Immature natural killer cell (primary cell): Measurements from ENCODE around the gene USE1. TPM values are rescaled to one million over a fixed set of nuclear protein-coding genes. Genes with fewer than 3 reads are reported as not detected.

ENCODE experiments used
- DNase-seq, 3 donors: peaks; one replicate each; pipeline ENCODE4 v3.0.0; 2022; ENCODE audit warnings: mixed read lengths in 1 of 3
- H3K27ac Mint-ChIP-seq, 6 donors: one replicate each; pipeline ENCODE4 v1.8.0; 2020; ENCODE audit warnings: mixed read lengths in 6 of 6, mild to moderate bottlenecking in 5 of 6, inconsistent platforms in 4 of 6, moderate library complexity in 3 of 6
- H3K27me3 Mint-ChIP-seq, 3 donors: one replicate each; pipeline ENCODE4 v1.8.0; 2020 to 2021; ENCODE audit warnings: low read depth in 3 of 3, mild to moderate bottlenecking in 3 of 3, mixed read lengths in 3 of 3, moderate library complexity in 3 of 3, inconsistent platforms in 1 of 3
- H3K36me3 Mint-ChIP-seq, 3 donors: one replicate each; pipeline ENCODE4 v1.8.0; 2020; ENCODE audit warnings: mixed read lengths in 3 of 3, inconsistent platforms in 2 of 3, mild to moderate bottlenecking in 2 of 3
- H3K4me1 Mint-ChIP-seq, 2 donors: one replicate each; pipeline ENCODE4 v1.8.0; 2020; ENCODE audit warnings: inconsistent platforms in 2 of 2, mild to moderate bottlenecking in 2 of 2, mixed read lengths in 2 of 2, moderate library complexity in 1 of 2
- H3K4me3 Mint-ChIP-seq, 5 donors: one replicate each; pipeline ENCODE4 v1.8.0; 2020; ENCODE audit warnings: mild to moderate bottlenecking in 5 of 5, mixed read lengths in 5 of 5, inconsistent platforms in 3 of 5, moderate library complexity in 3 of 5
- H3K9me3 Mint-ChIP-seq, 6 donors: one replicate each; pipeline ENCODE4 v1.8.0; 2020; ENCODE audit warnings: mild to moderate bottlenecking in 6 of 6, mixed read lengths in 6 of 6, inconsistent platforms in 4 of 6, moderate library complexity in 3 of 6
- polyA plus RNA-seq, 3 donors: library from polyadenylated mRNA; unstranded; fragments of 300-500 nt; fragmentation: Illumina TruSeq; gene quantifications; one replicate each; pipeline ENCODE4 v1.2.3, GENCODE V29; 2021

The USE1 gene
- polyA plus RNA-seq, 3 donors from 2014 or later = 35.4 to 42.0 (median 38.8) TPM

DNA sequence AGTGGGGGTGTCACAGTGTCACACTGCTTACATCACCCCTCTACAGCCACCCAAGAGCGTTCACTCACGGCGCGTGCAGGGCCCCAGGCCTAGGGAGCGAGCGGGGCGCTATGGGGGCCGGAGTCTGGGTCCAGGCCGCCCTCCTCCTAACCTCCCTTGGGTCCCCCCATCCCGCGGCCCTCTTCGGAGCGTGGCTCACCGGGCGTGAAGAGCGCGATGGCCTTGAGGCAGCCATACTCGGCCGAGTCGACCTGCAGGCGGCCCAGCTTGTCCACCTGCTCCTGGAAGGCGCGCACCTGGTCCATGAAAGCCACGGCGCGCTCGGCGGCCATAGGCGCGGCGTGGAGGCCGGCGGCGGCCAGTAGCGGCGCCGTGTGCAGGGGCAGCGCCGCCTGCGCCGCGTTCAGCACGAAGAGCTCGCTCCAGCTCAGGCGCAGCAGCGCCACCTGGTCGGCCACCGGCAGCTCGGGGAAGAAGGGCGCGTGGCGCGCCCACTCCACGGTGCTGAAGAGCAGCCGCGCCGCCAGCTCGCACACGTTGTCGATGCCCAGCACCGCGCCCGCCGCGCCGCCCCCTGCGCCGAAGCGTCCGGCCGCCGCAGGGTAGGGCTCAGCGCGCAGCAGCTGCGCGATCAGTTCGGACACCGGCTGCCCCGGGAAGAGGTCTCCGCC is 20.3 kb downstream of the USE1 start:
- H3K4me3 Mint-ChIP-seq = peak overlapping the region; percentile 57 to 76 (median 68)
- no peaks in the 10 kb centered on the region for H3K9me3 Mint-ChIP-seq
- H3K27ac Mint-ChIP-seq = no peak overlapping the region
- H3K4me1 Mint-ChIP-seq = peaks cover 7 to 10% of the 10 kb centered on the region in 2 donors
- DNase-seq = peak; percentile 65 to 76 (median 69)
- no peaks in the 10 kb centered on the region for H3K36me3 Mint-ChIP-seq
- H3K27me3 Mint-ChIP-seq = peaks cover 0 to 7% (median 1%) of the 10 kb centered on the region in 3 donors

DNA sequence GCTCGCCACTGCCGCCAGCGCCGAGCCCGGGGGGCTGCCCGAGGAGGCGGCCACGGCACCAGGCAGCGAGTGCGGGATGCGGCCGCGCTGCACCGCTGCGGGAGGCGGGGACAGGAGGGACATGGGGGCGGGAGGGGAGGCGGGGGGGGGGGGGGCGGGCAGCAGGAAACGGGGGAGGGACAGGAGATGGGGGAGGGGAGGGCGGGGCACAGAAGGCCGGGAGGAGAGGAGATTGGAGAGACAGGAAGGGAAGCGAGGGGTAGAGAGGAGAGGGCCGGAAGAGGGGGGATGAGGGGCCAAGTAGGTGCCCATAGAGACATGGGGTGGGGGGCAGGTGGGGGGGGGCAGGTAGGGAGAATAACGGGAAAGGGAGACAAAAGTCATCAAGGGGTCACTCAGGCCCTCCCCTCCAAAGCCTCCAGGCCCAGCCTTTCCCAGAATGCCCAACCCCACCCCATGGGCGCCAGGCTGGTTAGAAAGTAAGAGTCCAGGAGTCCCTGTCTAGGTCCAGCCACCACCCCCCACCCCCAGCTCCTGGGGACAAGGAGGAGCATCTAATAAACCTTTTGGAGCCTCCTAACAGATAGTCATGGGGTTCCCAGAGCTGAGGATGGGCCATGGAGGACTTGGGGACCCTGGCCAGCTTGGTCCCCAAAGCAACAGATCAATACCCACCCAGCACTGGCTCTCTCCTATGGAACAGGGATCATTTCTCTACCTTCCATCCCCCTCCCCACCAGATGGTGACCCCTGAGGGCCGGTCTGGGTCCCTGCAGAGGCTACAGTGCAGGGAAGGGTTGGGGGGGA is 21.0 kb downstream of the USE1 start:
- Mint-ChIP-seq H3K27me3 (peaks cover 0 to 7% (median 1%) of the 10 kb centered on the region in 3 donors), H3K4me3 (peak overlapping the region in 3 of 5 donors; percentile 6 to 35 (median 21)), H3K4me1 (peaks cover 7 to 10% of the 10 kb centered on the region in 2 donors), H3K36me3 (no peaks in the 10 kb centered on the region), H3K27ac (no peak overlapping the region), H3K9me3 (no peaks in the 10 kb centered on the region)
- no peak for DNase-seq

DNA sequence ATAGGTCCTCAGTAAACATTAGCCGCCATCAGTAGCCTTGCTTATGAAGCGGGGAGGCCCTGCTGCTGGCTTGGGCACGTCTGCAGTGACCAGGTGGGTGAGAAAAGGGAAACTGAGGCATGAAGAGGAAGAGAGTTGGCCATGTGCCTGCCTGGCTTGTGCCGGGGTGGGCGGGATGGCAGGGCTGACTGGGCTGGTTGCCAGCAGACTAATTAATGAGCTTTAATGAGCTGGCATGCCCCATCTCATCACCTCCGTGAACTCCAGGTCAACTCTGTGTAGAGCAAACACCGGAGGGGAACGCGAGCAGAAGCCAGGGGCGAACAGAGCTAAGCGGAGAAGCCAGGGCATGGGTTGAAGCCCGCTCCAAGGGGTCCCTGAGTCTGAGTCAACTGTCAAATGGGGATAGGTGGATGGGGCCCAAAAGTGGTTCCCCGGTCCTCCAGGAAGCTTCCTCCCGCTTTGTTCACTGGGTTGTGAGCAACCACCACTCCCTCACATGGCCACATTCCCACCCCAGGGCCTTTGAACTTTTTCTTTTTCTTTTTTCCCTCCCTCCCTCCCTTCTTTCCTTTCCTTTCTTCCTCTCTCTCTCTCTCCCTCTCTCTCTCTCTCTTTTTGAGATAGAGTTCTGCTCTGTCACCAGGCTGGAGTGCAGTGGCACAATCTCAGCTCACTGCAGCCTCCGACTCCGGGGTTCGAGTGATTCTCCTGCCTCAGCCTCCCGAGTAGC is 21.8 kb downstream of the USE1 start:
- Mint-ChIP-seq H3K36me3 (no peaks in the 10 kb centered on the region), H3K27me3 (peaks cover 0 to 7% (median 1%) of the 10 kb centered on the region in 3 donors), H3K9me3 (no peaks in the 10 kb centered on the region), H3K4me3 (peak overlapping the region in 1 of 5 donors; percentile 50), H3K4me1 (peaks cover 7 to 10% of the 10 kb centered on the region in 2 donors), H3K27ac (no peak overlapping the region)
- no peak for DNase-seq

DNA sequence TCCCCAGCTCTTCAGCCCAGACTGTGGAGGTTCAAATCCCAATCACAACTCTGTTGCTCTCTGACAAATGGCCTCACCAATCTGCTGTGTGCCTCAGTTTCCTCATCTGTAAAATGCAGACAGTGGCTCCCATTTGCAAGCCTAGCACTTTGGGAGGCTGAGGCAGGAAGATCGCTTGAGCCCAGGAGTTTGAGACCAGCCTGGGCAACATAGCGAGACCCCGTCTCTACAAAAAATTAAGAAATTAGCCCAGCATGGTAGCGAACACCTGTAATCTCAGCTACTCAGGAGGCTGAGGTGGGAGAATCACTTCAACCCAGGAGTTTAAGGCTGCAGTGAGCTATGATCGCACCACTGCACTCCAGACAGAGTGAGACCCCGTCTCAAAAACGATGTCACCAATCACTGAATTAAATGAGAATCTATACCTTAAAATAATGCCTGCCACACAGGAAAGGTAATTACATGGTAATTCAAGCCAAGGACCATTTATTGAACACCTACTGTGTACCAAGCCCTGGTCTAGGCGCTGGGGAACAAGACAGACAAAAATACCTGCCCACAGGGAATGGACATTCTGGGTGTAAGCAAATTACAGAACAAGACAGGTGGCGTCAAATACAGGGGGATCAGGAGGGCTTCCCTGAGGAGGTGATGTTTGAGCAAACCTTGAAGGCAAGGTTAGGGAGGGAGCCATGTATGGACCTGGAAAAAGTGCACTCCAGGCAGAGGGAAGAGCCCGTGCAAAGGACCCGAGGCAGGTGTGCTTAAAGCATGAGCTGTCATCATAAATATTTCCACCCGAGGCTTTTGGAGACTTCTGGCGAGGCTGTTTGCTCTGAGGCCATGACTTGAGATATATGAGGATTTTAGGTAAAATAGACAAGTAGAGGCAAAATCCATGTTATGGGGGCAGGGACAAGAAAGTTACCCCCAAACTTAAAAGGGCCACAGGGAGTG is 22.9 kb downstream of the USE1 start:
- DNase-seq = no peak
- H3K27ac Mint-ChIP-seq = no peak overlapping the region
- peaks cover 7 to 10% of the 10 kb centered on the region in 2 donors for H3K4me1 Mint-ChIP-seq
- H3K4me3 Mint-ChIP-seq = peak overlapping the region in 1 of 5 donors; percentile 64
- peaks cover 0 to 7% (median 1%) of the 10 kb centered on the region in 3 donors for H3K27me3 Mint-ChIP-seq
- H3K9me3 Mint-ChIP-seq = no peaks in the 10 kb centered on the region
- no peaks in the 10 kb centered on the region for H3K36me3 Mint-ChIP-seq

DNA sequence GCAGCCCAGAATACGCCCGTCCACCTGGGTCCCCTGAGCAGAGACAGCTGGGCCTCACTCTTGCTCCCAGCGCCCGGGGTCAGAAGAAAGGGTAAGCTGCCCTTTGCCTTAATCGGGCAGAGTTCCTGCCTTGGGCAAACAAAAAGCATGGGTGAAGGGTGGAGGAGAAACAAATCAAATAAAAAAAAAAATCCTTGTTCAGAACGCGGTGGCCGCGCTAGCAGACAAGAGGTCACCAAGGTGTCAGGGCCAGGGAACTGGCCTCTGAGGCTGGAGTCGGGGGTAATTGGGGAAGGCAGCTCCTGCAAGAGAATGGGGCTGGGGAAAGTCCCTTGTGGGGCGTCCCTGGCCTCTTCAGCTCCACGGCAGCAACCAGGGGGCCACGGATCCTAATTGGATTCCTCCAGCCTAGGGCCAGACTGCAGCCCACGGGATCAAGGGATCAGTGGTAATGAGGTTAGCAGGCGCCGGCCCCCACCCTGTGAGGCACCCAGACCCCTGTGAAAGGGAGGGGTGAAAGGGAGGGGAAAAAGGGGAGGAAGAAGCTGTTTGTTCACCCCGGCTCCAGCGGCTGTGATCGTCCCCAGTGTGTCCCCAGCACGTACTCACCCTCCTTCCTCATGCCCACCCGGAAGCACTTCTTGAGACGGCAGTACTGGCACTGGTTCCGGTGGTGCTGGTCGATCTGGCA is 25.1 kb downstream of the USE1 start:
- DNase-seq = no peak
- no peak overlapping the region for H3K4me3 Mint-ChIP-seq
- no peaks in the 10 kb centered on the region for H3K36me3 Mint-ChIP-seq
- H3K9me3 Mint-ChIP-seq = no peaks in the 10 kb centered on the region
- H3K27ac Mint-ChIP-seq = no peak overlapping the region
- peaks cover 0 to 4% (median 0%) of the 10 kb centered on the region in 3 donors for H3K27me3 Mint-ChIP-seq
- H3K4me1 Mint-ChIP-seq = peaks cover under 1 to 4% of the 10 kb centered on the region in 2 donors

DNA sequence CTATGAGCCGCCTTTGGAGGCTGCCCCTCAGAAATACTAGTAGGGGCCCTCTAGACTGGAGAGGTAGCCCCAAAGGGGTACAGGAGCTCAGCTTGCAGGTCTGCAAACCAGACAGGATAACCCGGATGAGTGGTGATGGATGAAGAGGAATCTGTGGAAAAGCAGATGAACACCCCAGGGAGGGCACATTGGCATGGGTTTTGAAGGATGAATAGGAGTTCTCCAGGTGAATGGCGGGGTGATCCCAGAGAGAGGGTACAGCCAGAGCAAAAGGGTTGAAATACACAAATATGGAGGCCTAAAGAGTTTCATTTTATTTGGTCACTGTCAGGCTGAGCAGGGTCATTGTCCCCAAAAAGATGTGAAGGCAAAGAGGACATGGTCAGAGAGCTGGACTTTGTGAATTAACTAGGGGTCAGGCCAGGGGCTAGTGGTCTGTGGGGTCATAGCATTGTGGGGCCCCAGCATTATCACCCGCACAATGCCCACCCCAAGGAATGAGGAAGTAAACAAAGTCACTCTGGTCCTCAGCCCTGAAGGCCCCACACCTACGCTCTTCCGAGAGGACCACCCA is 25.8 kb downstream of the USE1 start:
- H3K27ac Mint-ChIP-seq = no peak overlapping the region
- H3K27me3 Mint-ChIP-seq = peaks cover 0 to 4% (median 0%) of the 10 kb centered on the region in 3 donors
- peaks cover 0 to 4% of the 10 kb centered on the region in 2 donors for H3K4me1 Mint-ChIP-seq
- no peaks in the 10 kb centered on the region for H3K36me3 Mint-ChIP-seq
- no peak for DNase-seq
- H3K9me3 Mint-ChIP-seq = no peaks in the 10 kb centered on the region
- peak overlapping the region in 1 of 5 donors; percentile 28 for H3K4me3 Mint-ChIP-seq

DNA sequence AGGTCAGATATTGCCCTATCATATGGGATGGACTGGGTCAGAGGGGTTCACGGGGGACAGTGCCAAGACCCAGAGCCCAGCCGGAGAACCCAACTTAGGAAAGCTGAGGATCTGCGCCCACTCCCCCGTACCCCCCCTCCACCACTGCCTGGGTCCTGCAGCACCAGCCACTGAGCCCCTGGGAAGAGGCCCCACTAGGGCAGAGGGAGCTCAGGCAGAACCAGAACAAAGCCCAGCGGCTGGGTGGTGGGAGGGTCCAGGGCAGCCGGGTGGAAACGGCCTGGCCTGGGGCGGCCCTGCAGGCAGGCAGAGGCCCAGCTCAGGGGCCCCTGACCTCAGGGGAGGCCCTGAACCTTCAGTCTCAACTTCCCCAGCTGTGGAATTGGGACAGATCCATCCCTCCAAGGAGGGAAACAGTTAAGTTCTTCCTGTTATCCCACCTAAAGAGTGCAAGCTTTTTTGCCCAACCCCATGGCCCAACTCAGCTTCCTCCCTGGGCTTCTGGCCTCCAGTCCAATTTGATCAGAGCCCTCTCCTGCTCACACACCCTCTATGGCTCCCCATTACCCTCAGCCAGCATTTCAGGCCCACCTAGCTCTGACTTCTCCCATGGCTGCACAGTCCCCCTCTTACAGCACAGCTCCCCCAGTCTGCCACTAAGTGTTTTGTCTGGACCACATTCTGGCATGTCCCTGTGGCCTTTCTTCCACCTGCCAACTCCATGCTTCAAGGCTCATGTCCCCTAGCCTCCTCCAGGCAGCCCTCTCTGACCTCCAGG is 27.5 kb downstream of the USE1 start:
- H3K4me3 Mint-ChIP-seq = peak overlapping the region in 3 of 5 donors; percentile 0 to 58 (median 22)
- H3K36me3 Mint-ChIP-seq = no peaks in the 10 kb centered on the region
- H3K27ac Mint-ChIP-seq = peak overlapping the region in 2 of 6 donors; percentile 18 to 31
- H3K4me1 Mint-ChIP-seq = peaks cover 0 to 10% of the 10 kb centered on the region in 2 donors
- DNase-seq = no peak
- peaks cover 2 to 8% (median 3%) of the 10 kb centered on the region in 3 donors for H3K27me3 Mint-ChIP-seq
- no peaks in the 10 kb centered on the region for H3K9me3 Mint-ChIP-seq

DNA sequence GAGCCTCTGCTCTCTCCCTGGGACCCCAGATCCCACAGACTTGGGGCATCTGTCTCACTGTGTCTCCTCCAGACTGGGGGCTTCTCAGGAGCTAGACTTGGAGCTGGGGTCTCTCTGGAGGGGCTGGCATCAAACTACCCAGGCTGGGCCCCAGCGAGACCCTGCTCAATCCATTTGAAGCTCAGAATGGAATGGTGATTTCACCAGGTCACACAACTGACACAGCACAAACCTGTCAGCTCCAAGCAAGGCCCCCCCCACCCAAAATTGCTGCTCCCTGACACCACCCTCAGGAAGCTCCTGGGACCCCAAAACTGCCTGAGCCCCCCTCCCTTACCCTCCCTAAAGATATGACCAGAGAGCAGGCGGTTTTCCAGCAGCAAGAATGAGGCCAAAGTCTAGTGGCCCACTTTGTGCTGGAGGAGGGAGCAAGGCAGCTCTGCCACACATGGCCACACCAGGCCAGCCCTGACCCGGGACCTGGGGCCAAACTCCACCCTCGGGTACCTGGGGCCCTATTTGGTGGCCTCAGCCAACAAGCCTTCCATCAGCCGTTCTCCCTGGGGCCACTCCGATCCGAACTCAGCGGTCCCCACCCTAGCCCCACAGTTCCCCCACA is 28.2 kb downstream of the USE1 start:
- Mint-ChIP-seq H3K27me3 (peaks cover 2 to 8% (median 5%) of the 10 kb centered on the region in 3 donors), H3K9me3 (no peaks in the 10 kb centered on the region), H3K36me3 (no peaks in the 10 kb centered on the region), H3K27ac (peak overlapping the region in 1 of 6 donors; percentile 31), H3K4me3 (peak overlapping the region in 4 of 5 donors; percentile 38 to 64 (median 54)), H3K4me1 (peaks cover 0 to 10% of the 10 kb centered on the region in 2 donors)
- no peak for DNase-seq

DNA sequence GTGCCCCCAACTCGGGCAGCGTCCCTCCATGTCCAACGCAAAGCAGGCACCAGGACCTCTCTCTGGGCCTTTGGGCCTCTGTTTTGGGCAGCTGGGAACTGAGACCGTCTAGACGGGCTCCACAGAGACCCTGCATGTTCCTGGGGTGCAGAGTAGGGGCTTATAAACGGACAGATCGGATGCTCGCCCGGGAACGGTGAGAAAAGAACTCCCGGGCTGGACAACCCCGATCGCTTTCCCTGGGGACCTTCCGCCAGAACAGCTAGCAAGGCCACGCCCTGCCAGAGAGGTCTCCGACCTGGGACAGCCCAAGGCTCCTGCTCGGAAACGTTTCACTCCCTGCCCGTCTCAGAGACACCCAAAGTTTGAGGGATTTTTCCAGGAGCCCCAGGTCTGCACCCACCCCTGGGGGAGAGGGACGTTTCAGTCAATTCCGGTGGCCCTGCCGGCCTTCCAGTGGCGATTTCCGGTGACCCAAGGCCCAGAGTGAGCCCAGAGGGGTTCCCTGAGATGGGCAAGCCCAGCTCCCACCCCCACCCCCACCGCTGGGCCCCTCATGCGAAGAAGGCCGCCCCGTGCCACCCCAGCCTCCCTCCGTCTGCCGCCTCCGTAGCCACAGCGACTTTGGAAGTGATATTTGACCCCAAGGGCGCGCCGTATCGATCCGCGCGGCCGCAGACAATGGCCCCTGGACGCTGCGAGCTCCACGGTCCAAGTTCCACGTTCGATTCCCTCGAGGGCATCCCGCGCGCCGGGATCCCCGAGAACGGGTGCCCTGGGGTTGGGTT is 28.9 kb downstream of the USE1 start:
- Mint-ChIP-seq H3K9me3 (no peaks in the 10 kb centered on the region), H3K4me1 (peaks cover 0 to 10% of the 10 kb centered on the region in 2 donors), H3K27me3 (peaks cover 2 to 8% (median 5%) of the 10 kb centered on the region in 3 donors), H3K36me3 (no peaks in the 10 kb centered on the region), H3K4me3 (peak overlapping the region; percentile 27 to 65 (median 62)), H3K27ac (no peak overlapping the region)
- no peak for DNase-seq

DNA sequence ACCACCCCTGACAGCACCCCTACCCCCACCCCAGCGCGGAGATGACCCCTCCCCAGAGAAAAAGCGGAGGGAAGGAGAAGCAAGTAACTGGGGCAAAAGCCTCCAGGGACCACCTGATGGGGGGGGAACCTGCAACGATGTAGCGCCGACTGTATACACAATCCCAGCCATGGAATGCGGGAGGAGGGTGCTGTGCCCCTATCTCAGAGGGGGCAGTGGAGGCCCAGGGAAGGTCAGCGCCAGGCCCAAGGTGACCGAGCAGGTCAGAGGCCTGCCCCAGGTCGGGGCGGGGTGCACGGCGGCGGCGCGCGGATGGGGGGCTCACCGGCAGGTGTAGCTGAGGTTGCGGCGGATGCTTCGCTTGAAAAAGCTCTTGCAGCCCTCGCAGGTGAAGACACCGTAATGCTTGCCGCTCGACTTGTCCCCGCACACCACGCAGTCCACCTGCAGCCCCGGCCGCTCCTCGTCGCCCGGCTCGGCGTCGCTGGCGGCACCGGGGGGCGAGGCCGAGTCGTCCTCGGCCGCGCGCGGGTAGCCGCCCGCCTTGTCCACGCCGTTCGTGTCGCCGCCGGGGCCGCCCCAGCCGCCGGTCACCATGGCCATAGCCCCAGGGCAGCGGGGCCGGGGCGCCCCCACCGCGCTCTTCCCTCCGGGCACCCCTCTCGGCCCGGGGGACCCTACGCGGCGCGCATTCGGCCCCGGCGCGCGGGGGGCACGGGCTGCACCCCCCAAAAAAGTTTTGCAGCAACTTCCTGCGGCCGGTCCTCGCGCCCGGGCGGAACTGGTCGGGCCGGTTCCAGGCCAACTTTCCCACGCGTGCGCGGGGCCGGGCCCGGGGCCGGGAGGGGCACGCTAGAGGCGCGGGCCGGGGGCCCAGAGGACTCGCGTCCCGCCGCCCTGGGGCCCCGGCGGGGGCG is 29.7 kb downstream of the USE1 start:
- no peak for DNase-seq
- Mint-ChIP-seq H3K4me3 (peak overlapping the region; percentile 27 to 65 (median 58)), H3K27me3 (peaks cover 2 to 9% (median 5%) of the 10 kb centered on the region in 3 donors), H3K36me3 (no peaks in the 10 kb centered on the region), H3K9me3 (no peaks in the 10 kb centered on the region), H3K27ac (no peak overlapping the region), H3K4me1 (peaks cover 0 to 10% of the 10 kb centered on the region in 2 donors)
